ENCODE measurements around the gene GPR155.
A peak's percentile ranks its signal among the peaks of the same experiment; 100 is the strongest.
"Not testable (repeated sequence)": the region's sequence is repeated elsewhere in the genome, so short reads cannot be mapped to it uniquely, and the experiment has no call there.

GPR155 gene

DNA sequence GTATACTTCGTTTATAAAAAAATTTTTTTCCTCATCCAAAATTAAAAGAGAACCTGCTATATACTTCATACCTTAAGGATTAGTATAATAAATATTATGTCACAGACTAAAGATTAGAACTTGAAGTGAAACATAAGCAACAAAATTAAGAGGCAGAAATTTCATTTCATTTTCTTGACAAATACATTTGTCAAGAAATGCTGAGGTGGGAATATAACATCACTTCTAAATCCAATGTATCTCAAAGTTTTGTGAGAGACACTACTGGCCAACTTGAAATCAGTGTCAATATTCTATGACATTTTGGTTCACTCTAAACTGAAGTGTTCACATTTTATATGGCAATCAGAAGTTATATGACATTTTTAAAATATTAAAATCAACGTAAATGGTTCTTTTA, 47.5 kb downstream of the GPR155 start:
- no peak for DNase-seq (ENCODE audit: low read depth in 2 of 3, low spot score in 1 of 3)

DNA sequence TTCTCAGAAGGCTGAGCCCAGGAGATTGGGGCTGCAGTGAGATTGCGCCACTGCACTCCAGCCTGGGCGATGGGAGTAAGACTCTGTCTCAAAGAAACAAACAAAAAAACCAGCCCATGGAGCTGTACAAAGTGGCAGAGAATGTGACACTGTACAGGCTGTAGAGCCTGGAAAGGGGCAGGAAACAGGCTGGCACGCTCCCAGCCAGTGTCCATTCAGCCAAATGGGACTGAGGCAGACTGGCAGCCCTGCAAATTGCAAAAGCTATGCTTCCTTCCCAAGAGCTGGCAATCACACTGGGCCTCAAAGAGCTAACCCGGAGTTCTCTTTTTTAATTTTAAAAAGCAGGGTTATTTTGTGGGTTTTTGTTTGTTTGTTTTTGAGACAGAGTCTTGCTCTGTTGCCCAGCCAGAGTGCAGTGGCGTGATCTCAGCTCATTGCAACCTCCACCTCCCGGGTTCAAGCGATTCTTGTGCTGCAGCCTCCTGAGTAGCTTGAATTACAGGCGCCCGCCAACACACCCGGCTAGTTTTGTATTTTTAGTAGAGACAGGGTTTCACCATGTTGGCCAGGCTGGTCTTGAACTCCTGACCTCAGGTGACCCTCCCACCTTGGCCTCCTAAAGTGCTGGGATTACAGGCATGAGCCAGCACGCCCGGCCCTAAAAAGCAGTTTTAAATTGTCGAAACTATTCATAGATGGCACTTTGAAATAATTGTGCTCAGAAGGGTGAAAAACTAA, 48.5 kb downstream of the GPR155 start:
- no peak for DNase-seq (ENCODE audit: low read depth in 2 of 3, low spot score in 1 of 3)

DNA sequence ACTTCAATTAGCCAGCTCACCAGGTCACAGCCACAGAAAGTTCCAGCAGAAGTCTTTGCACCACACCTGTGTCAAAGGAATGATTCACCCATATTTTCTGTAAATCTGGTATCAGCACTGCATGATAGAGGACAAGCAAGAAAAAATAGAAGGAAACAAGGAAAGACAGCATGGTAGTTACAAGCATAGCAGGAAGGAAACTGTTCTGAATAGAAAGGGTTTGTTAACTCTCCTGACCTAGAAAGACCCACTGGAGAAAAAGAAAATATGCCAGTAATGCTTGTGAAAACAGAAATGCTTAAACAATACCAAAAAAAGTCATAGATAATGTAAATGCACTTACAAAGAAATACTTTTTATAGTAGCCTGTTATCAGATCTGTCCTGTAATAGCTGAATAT, 50.5 kb downstream of the GPR155 start:
- DNase-seq (ENCODE audit: low read depth in 2 of 3, low spot score in 1 of 3): no peak

DNA sequence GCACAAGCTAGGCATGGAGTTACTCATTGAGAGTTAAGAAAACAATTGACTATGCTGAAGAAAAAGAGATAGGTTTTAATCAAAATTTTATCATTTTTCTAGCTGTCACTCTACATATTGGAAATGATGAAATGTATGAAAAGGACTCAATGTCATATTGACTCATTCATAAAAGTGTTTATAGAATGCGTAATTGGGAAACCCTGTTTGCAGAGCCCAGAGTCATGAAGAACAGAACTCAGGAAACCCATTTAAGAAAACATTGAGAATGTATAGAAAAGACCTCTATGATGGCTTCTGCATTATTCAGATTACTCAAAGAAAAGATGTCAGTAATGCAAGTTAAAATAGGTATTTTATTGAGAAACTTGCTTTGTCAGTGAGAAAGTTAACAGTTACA, 54.9 kb downstream of the GPR155 start:
- no peak for DNase-seq (ENCODE audit: low read depth in 2 of 3, low spot score in 1 of 3)

DNA sequence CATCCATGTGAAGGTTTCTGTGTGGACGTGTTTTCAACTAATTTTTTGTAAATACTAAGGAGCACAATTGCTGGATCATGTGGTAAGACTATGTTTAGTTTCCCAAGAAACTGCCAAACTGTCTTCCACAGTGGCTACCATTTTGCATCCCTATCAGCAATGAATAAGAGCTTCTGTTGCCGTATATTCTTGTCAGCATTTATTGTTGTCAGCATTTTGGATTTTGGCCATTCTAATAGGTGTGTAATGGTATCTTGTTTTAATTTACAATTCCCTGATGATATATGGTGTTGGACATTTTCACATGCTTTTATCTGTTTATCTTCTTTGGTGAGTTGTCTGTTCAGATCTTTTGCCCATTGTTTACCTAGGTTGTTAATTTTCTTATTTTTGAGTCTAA, 56.8 kb downstream of the GPR155 start:
- no peak for DNase-seq (ENCODE audit: low read depth in 2 of 3, low spot score in 1 of 3)

DNA sequence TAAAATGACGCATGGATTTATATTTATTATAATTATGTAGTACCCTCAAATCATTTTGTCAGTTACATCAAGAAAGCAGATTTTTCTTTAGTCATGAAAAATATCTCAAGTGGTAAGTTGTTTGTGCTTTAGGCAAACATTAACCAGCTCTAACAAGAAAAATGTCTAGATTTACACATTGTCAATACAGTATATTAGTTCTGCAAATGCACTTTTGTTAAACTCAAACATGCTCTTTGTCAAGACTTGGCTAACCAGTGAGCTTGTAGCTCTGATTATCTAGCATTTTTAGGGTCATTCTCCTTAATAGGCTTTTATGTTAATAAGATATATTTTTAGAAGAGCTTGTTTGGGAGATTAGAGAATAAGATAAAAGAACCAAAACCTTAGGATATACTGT, 58.6 kb downstream of the GPR155 start:
- DNase-seq (ENCODE audit: low read depth in 2 of 3, low spot score in 1 of 3): no peak

DNA sequence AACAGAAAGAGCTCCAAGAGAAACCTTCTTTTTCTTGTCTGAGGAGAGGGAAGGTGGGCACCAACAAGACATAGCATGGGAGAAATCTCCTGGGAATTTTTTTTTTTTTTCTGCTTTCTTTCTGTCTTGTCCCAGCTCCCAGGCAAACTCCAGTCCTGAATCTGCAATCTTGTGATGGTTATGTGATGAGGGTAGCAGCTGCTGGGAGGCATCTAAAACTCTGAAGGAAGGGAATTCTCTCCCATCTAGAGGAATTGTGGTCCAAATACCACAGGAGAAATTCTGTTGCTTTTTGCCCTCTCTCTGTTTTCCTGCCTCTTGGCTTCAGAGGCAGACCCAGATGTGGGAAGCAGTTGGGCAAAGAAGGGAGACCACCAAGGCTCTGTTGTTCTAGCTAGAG, 74.6 kb downstream of the GPR155 start:
- DNase-seq (ENCODE audit: low read depth in 2 of 3, low spot score in 1 of 3): no peak

DNA sequence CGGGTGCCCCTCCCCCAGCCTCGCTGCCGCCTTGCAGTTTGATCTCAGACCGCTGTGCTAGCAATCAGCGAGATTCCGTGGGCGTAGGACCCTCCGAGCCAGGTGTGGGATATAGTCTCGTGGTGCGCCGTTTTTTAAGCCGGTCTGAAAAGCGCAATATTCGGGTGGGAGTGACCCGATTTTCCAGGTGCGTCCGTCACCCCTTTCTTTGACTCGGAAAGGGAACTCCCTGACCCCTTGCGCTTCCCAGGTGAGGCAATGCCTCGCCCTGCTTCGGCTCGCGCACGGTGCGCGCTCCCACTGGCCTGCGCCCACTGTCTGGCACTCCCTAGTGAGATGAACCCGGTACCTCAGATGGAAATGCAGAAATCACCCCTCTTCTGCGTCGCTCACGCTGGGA, 76.8 kb downstream of the GPR155 start:
- not testable (repeated sequence) for DNase-seq (ENCODE audit: low read depth in 2 of 3, low spot score in 1 of 3)

DNA sequence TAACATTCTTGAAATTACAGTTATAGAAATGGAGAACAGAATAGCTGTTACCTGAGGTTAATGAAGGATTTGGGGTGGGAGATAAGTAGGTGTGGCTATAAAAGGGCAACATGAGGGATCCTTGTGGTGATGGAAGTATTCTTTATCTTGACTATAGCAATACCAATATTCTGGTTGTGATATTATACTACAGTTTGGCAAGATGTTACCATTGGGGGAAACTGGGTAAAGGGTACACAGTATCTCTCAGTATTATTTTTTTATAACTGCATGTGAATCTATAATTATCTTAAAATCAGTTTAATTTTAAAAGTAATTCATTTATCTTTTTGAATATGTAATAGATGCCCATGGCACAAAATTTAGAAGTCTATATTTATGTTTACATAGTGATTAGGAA, 83.2 kb downstream of the GPR155 start:
- no peak for DNase-seq (ENCODE audit: low read depth in 2 of 3, low spot score in 1 of 3)

DNA sequence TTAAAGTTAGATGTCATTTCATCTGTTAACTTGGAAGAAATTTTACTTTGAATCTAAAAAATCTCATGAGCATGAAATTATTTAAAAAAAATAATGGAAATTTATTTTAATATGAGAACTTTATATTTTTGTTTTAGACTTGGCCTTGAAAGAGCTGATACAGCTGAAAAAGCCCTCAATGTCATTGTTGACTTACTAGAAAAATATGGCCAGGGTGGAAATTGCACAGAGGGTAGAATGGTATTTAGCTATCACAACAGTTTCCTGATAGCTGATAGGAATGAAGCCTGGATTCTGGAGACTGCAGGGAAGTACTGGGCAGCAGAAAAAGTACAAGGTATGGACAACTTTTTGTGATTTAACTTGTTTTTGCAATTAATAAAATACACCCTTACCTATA, 86.0 kb downstream of the GPR155 start:
- DNase-seq (ENCODE audit: low read depth in 2 of 3, low spot score in 1 of 3): no peak

DNA sequence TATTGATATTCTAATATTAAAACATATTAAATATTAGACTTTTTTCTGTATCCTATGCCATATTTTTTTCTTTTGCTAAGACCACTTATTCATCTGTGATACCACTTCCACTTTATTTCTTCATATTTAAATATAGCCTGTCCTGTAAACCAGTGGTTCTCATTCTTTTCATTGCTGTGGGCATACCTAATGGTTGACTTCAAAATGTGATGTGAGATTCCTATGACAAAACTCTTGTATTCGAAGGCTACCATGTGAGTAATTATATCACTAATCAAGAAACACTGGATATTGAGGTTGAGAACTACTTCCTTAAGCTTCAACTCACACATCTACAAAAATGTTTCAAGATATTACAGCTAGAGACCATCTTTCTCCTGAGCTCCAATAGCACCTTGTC, 87.7 kb downstream of the GPR155 start:
- no peak for DNase-seq (ENCODE audit: low read depth in 2 of 3, low spot score in 1 of 3)

DNA sequence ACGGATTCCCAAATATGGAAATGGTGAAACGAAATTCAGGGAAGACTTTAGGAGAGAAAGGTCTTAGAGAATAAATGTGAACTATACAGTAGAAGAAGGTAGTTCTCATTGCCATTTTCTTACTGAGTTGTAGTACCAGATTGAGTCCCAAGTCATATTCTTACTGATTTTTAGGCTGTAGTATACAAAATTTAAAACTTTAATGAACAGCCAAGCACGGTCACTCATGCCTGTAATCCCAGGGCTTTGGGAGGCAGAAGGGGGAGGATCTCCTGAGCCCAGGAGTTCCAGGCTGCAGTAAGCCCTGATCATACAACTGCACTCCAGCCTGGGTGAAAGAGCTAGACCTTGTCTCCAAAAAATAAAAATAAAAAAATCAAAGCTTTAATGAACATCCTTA, 89.1 kb downstream of the GPR155 start:
- no peak for DNase-seq (ENCODE audit: low read depth in 2 of 3, low spot score in 1 of 3)

DNA sequence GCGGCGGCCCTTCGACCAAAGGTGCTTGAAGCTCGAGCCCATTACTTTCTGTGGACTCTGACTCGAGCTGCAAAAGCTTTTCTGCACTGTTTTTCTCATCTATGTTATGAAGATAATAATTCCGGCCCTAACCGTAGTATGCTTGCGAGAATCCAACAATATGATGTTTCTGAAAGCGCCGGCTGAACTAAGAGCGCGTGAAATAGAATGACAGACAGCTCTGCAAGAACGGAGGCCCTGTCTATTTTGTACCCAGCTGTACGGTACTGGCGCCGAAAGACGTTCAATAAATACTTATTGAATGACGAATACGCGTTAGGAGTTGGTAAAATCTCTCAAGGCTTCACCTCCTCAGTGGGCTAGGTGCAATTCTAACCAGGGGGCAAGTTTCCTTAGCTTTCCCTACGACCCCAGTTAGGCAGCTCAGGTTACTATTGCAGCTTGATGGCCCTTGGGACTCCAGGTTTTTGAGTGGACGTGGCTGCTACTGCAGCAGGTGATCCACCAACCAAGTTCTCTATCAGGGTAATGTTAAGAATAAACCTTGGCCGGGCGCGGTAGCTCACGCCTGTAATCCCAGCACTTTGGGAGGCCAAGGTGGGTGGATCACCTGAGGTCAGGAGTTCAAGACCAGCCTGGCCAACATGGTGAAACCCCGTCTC, 90.7 kb downstream of the GPR155 start:
- no peak for DNase-seq (ENCODE audit: low read depth in 2 of 3, low spot score in 1 of 3)

DNA sequence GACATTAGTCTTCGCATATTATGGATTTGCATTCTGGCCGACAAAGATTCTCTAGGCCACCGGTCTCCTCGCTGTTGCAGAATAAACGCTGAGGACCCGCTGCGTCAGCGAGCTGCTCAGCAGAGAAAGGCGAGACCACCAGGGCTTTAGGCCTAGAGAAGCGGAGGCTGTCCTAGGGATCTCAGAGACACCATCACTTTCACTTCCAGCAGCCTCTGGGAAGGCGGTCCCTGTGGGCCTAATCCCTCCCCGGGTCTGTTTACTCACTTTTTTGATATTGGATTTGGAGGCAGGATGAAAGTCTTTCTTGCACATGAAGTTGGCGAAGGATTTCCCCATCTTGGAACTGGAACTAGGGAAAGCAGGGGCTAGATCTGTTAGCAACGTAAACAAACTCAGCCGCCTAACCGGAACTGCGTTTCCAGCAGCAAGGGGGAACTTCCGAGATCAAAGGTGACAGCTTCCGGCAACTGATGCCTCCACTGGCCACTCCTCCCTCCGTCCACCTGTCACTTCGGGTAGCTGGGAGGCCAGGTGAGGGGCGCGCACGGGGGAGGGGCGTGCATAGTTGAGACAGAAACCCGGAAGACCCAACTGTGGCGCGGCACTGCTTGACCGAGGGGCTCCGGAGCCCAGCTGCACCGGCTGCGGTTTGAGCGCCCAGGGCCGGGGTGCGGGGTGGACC, 91.4 kb downstream of the GPR155 start, which contains the start of gene SCRN3:
SCRN3 (plus strand) TSS at position 447 of the 685 bp plus-strand sequence. CDS start 2,554 bp downstream, outside the sequence.
- DNase-seq (ENCODE audit: low read depth in 2 of 3, low spot score in 1 of 3): peak; percentile 48 to 68 (median 61)

DNA sequence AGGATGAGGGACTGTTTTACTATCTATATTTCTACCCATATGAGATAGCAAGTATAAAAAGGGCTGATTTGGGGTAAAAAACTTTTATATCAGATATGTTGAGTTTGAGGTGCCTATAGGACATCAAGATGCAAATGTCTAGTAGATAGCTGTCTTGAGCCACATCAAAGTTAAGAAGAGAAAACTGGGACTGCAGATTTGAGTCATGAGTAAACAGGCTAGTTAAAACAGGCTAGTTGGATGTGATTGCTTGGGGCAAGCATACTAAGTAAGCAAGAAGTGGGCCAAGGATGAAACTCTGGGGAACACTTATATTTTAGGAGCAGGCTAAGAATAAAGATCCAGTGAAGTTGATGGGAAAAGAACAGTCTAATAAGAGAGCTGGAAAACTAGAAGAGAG, 94.1 kb downstream of the GPR155 start:
- DNase-seq (ENCODE audit: low read depth in 2 of 3, low spot score in 1 of 3): no peak

DNA sequence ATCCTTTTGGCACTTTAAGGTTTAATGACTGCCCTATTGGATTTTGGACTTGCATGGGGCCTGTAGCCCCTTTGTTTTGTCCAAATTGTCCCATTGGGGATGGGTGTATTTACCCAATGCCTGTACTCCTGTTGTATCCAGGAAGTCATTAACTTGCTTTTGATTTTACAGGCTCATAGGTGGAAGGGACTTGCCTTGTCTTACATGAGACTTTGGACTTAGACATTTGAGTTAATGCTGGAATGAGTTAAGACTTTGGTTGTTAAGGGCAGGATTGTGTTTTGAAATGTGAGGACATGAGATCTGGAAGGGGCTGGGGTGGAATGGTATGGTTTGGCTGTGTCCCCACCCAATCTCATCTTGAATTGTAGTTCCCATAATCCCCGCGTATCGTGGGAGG, 96.5 kb downstream of the GPR155 start:
- DNase-seq (ENCODE audit: low read depth in 2 of 3, low spot score in 1 of 3): not testable (repeated sequence)

DNA sequence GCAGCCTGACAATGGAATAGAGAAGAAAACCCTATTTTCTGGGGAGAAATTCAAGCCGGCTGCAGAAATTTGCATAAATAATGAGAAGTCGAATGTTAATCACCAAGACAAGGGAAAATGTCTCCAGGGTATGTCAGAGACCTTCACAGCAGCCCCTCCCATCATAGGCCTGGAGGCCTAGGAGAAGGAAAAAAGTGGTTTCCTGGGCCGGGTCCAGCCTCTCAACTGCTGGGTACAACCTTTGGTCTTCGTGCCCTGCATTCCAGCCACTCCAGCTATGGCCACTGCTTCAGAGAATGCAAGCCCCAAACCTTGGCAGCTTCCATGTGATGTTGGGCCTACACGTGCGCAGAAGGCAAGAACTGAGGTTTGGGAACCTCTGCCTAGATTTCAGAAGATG, 97.3 kb downstream of the GPR155 start:
- no peak for DNase-seq (ENCODE audit: low read depth in 2 of 3, low spot score in 1 of 3)

DNA sequence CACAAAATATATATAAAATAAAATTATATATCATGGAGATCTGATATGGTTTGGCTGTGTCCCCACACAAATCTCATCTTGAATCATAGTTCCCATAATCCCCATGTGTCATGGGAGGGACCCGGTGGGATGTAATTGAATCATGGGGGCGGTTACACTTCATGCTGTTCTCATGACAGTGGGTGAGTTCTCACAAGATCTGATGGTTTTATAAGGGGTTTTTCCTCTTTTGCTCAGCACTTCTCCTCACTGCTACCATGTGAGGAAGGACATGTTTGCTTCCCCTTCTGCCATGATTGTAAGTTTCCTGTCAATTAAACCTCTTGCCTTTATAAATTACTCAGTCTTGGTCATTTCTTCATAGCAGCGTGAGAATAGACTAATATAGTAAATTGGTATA, 98.1 kb downstream of the GPR155 start:
- DNase-seq (ENCODE audit: low read depth in 2 of 3, low spot score in 1 of 3): not testable (repeated sequence)

DNA sequence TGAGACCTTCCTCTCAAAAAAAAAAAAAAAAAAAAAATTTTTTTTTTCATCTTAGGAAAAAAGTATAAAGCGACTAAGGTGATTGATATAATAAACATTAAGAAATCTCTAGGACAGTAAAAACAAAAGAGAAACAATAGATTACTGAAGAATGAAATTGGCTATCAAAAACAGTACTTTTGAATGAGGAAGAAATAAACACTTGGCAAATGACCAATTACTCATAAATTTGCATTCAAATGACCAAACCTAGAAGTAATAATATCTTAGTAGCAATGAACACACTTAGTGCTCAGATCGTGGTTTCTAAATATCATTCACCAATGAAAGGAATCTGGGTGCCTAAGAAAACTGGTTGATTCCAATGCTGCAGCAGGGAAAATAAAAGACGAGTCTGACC, 101.6 kb downstream of the GPR155 start:
- no peak for DNase-seq (ENCODE audit: low read depth in 2 of 3, low spot score in 1 of 3)

DNA sequence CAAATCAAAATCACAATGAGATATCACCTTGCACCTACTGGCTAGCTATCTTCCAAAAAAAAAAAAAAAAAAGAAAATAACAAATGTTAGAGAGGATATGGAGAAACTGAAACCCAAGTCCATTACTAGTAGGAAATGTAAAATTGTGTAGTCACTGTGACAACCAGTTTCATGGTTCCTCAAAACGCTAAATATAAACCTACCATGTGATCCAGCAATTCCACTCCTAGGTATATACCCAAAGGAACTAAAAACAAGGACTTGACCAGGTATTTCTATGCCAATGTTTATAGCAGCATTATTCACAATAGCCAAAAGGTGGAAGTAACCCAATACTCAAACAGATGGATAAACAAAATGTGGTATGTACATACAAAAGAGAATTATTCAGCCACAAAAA, 103.0 kb downstream of the GPR155 start:
- DNase-seq (ENCODE audit: low read depth in 2 of 3, low spot score in 1 of 3): no peak
